ENCODE measurements around the gene NOX1. TPM values are rescaled to one million over a fixed set of nuclear protein-coding genes. Genes with fewer than 3 reads are reported as not detected.

Gene NOX1
- total and polyA plus RNA-seq, 2 of the 13 experiments (the other 11 are each of a cell fraction or from before 2014, with no cell fraction given) = 0.07 TPM; not detected in 1

GRCh38 chrX:100819837-100820666 is 54.1 kb downstream of the NOX1 start, which contains the start of gene CSTF2 (continued):
- TF ChIP-seq ZNF549 (CRISPR knock-in tag; IDR thresholded peaks at IDR 0.05) (no peak), KLF15 (CRISPR knock-in tag; IDR thresholded peaks at IDR 0.05; ENCODE audit: borderline replicate concordance) (no peak), ZNF318 (CRISPR knock-in tag; IDR thresholded peaks at IDR 0.05) (0 out of 2 replicates have a peak, but pooled peaks have one; percentile 73), HDAC2 (CRISPR knock-in tag; IDR thresholded peaks at IDR 0.05) (peak; percentile 29; the same call in 1 of the 2 replicates), ZNF878 (CRISPR knock-in tag; IDR thresholded peaks at IDR 0.05) (no peak), NFYC (CRISPR knock-in tag; IDR thresholded peaks at IDR 0.05) (no peak), ZBTB7A (CRISPR knock-in tag; IDR thresholded peaks at IDR 0.05) (no peak), ZNF724P (CRISPR knock-in tag; IDR thresholded peaks at IDR 0.05; ENCODE audit: borderline replicate concordance) (no peak), DNMT1 (CRISPR knock-in tag; IDR thresholded peaks at IDR 0.05) (no peak), ZNF143 (CRISPR knock-in tag; IDR thresholded peaks at IDR 0.05) (no peak), ZNF484 (CRISPR knock-in tag; IDR thresholded peaks at IDR 0.05; ENCODE audit: borderline replicate concordance, low read depth) (no peak), ZNF598 (CRISPR knock-in tag; IDR thresholded peaks at IDR 0.05; ENCODE audit: borderline replicate concordance) (no peak), MYC (CRISPR knock-in tag; IDR thresholded peaks at IDR 0.05; ENCODE audit: borderline replicate concordance) (peak; percentile 61; the same call in 1 of the 2 replicates), TBL1XR1 (IDR thresholded peaks at IDR 0.05; ENCODE audit: borderline replicate concordance, low read length, partially characterized antibody) (no peak), FOXP1 (IDR thresholded peaks at IDR 0.05) (no peak), FOXP1 (CRISPR knock-in tag; IDR thresholded peaks at IDR 0.05) (no peak), ZNF780A (CRISPR knock-in tag; IDR thresholded peaks at IDR 0.05) (no peak; the same call in 1 of the 2 replicates), BRD4 (CRISPR knock-in tag; IDR thresholded peaks at IDR 0.05) (0 out of 2 replicates have a peak, but pooled peaks have one; percentile 60)
- TF ChIP-seq, protein P1, sequence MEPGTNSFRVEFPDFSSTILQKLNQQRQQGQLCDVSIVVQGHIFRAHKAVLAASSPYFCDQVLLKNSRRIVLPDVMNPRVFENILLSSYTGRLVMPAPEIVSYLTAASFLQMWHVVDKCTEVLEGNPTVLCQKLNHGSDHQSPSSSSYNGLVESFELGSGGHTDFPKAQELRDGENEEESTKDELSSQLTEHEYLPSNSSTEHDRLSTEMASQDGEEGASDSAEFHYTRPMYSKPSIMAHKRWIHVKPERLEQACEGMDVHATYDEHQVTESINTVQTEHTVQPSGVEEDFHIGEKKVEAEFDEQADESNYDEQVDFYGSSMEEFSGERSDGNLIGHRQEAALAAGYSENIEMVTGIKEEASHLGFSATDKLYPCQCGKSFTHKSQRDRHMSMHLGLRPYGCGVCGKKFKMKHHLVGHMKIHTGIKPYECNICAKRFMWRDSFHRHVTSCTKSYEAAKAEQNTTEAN (CRISPR knock-in tag; conservative IDR thresholded peaks at IDR 0.05) = no peak
- TF ChIP-seq, protein P2, sequence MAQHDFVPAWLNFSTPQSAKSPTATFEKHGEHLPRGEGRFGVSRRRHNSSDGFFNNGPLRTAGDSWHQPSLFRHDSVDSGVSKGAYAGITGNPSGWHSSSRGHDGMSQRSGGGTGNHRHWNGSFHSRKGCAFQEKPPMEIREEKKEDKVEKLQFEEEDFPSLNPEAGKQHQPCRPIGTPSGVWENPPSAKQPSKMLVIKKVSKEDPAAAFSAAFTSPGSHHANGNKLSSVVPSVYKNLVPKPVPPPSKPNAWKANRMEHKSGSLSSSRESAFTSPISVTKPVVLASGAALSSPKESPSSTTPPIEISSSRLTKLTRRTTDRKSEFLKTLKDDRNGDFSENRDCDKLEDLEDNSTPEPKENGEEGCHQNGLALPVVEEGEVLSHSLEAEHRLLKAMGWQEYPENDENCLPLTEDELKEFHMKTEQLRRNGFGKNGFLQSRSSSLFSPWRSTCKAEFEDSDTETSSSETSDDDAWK (CRISPR knock-in tag; IDR thresholded peaks at IDR 0.05) = no peak
